NCI-H526 treated with DMSO at 0.1 percent for 48 hours (cell line): ENCODE data around the gene CKM.
"Not testable (repeated sequence)": the region's sequence is repeated elsewhere in the genome, so short reads cannot be mapped to it uniquely, and the experiment has no call there.

Experiments
- DNase-seq: peaks from one replicate; lab custom pipeline; 2025; lab: John Stamatoyannopoulos, UW

CKM gene

DNA sequence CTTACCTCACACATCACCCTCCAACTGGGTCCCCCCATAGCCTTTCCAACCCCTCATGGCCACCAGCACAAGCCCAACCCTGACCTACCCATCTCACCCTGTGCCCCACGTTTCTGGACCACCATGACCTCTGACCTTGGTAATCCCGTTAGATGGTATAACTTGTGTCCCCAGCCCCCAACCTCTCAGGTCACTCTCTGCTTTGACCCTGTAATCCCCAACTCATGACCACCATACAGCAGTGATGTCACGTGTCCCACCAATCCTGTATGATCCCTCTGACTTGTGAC lies 26.4 kb upstream of the CKM start:
- no peak for DNase-seq

DNA sequence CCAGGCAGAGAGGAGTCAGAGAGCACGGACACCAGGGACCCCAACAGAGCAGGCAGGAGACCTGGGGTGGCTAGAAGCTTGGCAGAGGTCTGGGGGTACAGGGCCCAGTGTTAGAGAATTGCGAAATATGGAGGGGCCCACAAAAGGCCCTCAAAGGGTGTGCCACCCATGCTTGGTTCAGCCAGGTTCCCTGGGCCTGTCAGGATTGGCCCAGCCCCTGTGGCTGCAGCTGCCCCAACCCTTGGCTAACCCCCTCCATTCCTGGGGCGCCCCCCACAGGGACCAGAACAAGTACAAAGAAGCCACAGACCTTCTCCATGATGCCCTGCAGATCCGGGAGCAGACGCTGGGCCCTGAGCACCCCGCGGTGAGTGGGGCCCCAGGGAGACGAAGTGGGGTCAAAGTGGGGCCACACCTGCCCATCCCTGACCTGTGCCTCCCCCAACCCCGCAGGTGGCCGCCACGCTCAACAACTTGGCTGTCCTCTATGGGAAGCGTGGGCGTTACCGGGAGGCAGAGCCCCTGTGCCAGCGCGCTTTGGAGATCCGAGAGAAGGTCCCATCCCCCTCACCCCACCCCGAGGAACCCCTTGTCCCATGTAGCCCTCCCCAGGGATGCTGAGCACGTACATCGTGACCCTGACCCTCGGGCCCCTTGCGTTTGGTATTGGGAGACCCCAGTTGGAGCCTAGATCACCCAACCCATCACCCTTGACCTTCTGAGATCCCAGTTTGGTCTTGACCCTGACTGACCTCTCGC lies 25.9 kb upstream of the CKM start:
- DNase-seq, result no peak

GRCh38 chr19:45347570-45348366 lies 25.1 kb upstream of the CKM start:
- DNase-seq, result no peak

DNA sequence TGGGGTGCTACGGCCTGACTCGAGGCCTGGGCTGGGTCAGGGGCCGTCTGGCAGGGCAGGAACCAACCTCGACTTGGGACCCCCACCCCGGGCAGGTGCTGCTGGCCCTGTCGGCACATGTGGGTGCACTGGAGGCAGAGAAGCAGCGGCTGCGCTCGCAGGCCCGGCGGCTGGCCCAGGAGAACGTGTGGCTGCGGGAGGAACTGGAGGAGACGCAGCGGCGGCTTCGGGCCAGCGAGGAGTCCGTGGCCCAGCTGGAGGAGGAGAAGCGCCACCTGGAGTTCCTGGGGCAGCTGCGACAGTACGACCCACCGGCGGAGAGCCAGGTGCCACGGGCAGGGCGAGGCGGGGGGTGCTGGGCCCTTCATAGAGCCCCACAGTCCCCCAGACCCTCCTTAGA lies 23.8 kb upstream of the CKM start:
- peak; percentile 16 for DNase-seq

- DNase-seq, result no peak
These were observed 22.8 kb upstream of the CKM start for GRCh38 chr19:45345506-45345860.

DNA sequence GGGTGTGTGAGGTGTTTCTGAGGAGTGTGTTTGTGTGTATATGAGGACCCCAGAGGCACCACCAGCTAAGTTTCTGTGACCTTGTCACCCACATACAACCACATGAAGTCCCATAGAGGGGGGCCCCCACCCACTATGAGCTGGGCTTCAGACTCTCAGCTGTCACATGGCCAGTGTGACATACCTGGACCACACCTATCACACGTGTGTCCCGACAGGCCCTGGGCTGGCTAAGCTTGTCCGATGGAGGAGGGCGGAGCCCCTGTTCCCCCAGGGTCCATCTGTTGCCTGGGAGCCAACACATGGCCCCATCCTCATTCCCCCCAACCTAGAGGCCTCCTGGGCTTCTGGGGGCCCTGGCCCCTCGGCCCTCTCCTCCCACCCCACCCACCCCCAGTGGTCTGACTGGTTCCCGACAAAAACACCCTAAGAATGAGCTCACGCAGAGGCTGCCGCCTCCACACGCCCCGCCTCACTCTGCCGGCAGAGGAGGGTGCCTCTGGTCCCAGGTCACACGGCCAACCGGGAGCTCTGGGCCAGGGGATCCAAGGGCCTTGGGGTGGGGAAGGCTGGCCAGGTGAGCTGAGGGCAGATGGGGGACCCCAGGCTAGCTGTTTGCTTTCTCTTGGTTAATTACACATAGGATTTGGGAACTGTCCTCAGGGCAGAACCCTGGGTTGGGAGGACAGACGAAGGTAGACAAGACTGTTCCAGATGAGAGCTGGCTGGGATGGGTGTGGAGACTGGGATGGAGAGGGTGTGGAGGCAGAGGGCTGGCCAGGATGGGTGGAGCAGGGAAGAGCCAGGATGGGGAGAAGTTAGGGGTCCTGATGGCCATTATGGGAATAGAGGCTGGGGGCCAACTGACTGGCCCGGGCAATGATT lies 22.2 kb upstream of the CKM start:
- DNase-seq, result no peak

DNA sequence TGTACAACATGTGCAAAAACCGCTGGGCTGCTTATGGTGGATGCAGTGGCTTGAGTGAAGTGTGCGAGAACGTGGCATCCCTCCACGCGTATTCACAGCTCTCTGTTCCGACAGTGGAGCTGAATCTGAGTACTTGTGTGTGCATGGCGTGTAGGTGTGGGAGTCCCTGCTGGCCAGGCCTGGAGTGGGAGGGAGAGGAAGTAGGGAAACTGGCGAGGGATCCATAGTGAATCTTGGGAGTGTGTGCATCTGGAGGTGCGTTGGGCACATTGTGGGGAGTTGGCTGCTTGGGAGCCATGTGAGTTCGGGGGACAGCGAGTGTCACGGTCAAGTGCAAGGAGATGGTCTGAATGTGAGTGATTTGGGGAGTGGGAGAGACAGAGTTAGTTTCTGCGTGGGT lies 20.2 kb upstream of the CKM start:
- DNase-seq, result no peak

- DNase-seq, result no peak
These were observed 18.3 kb upstream of the CKM start for GRCh38 chr19:45340899-45341453.

DNA sequence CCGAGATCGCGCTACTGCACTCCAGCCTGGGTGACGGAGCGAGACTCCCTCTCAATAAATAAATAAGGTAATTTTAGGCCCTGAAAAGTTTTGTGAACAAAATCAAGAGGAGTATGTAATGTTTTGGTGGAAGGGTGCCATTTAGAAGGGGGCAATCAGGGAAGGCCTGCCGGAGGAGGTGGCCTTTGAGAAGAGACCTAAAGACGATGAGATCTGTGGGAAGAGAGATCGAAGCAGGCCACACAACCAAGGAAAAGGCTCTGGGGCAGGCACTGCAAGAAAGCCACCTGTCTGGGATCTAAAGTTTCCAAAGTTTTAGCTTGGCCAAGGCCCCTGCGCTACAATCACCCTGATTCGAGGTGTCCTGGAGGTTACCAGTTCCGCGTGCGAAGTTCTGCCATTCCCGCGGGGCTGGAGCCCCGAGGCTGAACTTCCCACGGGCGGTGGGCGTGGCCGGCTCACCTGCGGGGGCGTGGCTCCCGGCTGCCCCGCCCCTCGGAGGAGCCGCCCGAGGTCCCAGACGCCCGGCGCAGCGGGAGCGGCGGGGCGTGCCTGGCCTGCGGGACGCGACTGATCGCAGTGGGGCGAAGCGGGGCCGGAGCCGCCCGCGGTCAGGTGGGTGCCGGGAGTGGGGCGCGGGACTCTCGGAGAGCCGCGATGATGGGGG lies 17.7 kb upstream of the CKM start, which contains the start of gene KLC3:
Gene KLC3 (plus strand): TSS at position 519 of the 667 bp plus-strand sequence. CDS start 4,792 bp downstream, outside the sequence.
- peak; percentile 29 for DNase-seq

DNA sequence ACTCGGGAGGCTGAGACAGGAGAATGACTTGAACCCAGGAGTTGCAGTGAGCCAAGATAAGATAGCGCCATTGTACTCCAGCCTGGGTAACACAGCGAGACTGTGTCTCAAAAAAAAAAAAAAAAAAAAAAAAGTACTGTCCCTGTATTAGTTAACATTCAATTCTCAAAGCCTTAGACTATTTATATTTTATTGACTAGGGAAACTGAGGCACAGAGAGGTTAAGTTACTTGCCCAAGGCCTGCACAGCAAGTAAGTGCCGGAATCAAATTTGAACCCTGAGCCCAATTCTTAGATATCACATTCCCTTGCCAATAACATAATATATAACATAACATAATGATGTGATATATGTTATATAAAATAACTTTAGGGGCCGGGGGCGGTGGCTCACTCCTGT lies 17.0 kb upstream of the CKM start:
- no peak for DNase-seq

DNA sequence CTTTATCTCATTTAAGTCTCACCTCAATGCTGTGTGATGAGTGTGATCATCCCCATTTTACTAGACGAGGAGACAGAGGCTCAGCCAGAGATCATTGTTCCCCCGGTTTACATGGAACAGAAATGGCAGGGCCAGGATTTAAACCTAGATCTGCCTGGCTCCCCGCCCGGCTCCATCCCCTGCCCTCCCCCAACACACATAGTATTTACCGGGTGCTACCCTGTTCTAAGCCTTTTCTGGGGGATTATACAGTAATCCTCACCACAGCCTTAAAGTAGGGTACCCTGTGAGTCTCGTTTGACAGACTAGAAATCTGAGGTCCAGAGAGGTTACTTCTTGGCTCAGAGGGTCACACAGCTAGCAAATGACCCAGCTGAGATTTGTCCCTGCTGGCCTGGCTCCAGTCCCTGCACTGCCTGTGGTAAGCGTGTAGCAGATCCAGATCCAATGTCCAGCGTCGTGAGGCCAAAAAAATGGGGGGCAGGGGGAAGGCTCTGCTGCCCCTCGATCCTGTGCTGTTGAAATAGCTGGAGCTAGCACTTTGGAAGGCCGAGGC lies 14.1 kb upstream of the CKM start:
- DNase-seq, result no peak

GRCh38 chr19:45334881-45335280 lies 12.2 kb upstream of the CKM start:
- not testable (repeated sequence) for DNase-seq

DNA sequence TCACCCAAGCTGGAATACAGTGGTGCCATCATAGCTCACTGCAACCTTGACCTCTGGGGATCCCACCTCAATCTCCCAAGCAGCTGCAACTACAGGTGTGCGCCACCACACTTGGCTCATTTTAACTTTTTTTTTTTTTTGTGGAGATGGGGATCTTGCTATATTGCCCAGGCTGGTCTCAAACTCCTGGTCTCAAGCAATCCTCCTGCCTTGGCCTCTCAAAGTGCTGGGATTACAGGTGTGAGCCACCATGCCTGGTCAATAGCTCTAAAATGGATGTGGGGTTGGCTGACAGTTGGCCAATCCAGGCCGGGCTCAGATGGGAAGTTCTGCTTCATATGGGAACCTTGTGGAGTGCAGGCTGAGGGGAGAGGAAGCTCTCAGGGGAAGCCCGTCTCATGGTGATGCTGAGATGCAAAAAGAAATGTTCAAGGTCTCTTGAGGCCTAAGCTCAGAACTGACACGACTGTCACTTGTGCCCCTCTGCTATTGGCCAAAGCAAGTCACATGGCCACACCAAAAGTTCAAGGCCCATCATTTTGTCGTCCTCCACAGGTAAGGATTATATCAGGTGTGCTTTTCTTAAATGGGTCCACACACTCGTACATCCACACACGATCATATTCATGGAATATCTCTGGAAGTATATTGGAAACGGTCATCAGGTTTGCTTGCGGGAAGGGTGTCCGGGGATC lies 11.1 kb upstream of the CKM start:
- no peak for DNase-seq

DNA sequence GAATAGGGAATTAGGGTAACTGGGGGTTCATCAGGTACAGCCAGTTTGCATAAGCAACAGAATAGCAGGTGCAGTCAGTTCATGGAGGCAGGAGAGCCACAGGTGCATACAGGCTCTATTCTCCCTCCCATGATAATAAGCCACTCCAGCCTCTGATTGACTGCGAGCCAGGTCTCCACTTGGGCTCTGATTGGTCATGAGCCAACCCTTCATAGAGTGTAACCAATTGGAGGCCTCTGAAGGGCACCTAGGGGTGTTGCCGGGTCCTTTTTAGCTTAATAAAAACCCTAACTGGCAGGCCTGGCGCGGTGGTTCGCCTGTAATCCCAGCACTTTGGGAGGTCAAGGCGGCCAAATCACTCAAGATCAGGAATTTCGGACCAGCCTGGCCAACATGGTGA lies 8.7 kb upstream of the CKM start:
- DNase-seq, result no peak

DNA sequence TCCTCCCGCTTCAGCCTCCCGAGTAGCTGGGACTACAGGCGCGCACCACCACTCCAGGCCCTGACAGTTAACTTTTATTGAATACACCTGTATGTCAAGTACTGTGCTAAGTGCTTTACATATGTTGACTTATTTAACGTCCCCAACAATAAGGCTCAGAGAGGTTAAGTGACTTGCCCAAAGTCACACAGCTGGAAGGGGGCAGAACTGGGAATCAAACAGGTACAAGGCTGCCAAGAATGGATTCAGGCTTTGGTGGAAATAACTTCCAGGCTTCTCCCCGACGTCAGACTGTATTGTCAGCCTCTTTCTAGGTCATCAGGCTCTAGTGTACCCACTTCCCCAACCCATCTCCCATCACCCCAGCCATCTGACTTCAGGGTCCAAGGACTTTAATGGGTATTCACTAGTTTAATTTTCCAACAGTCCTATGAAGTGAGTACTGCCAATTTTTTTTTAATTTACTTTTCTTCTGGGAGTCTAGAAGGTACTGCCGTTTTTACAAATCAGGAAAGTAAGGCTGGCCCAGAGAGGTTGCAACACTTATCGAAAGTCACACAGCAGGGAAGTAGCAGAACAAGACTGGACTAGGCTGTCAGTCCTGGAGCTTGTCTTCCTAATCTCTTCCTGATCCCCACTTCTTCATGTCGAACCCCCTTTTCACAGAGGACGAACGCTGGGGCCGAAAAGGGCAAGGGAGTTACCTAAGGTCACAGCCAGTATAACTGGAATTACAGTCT lies 4.9 kb upstream of the CKM start:
- no peak for DNase-seq

DNA sequence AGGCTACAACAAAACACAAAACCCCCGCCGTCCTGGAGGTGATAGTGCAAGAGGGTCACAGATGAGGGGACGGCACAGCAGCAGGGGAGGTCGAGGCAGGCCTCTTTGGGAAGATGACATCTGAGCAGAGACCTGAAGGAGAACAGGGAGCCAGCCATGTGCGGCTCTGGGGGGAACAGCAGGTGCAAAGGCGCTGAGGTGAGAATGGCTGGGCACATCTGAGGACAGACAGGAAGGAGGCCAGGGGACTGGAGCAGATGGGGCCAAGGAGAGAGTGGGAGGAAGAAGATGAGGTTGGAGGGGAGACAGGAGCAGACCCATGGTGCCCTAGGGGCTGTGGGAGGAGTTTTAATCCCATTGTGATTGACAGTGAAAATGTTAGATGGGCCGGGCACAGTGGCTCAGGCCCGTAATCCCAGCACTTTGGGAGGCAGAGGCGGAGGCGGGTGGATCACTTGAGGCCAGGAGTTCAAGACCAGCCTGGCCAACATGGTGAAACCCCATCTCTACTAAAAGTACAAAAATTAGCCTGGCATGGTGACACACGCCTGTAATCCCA lies 1.8 kb upstream of the CKM start:
- DNase-seq, result no peak

GRCh38 chr19:45323671-45324081 lies 1.0 kb upstream of the CKM start:
- no peak for DNase-seq

- no peak for DNase-seq
These were observed 364 bp downstream of the CKM start for GRCh38 chr19:45322311-45322710.

GRCh38 chr19:45321848-45322247 lies 827 bp downstream of the CKM start:
- no peak for DNase-seq
